ENCODE data around the gene C1orf53. TPM values are rescaled to one million over a fixed set of nuclear protein-coding genes. Genes with fewer than 3 reads are reported as not detected.

The C1orf53 gene
- total and polyA plus RNA-seq, 8 donors: 0.60 to 6.7 (median 2.6) TPM

DNA sequence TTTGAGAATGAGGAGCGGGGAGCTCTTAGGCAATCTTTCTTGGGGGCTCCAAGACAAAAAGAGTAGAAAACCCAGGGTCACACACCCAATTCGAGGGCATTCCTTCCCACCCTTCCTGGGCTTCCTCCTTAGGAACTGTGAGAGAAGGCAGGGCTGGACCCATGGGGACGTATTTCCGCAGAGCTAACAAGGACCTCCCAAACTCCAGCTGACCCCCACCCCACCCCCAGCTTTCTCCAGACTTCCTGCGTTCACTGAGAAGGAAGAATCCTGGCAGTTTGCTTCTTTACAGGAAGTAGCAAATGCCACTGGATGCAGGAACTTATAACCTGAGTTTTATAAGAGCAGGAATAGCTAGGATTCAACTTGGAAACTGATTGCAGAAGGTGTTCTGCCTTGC, 12.1 kb downstream of the C1orf53 start:
- WGBS, 2 donors: 36 to 38% methylated on average over 5 of the region's 5 CpGs
- Histone ChIP-seq H3K36me3 (no peaks in the 10 kb centered on the region), H3K27me3 (peaks cover 6 to 81% (median 24%) of the 10 kb centered on the region in 4 donors), H3K27ac (no peak overlapping the region), H3K4me3 (no peak overlapping the region), H3K4me1 (peaks cover 0 to 29% (median 19%) of the 10 kb centered on the region in 3 donors), H3K9me3 (no peaks in the 10 kb centered on the region)
- no peak for FAIRE-seq
- DNase-seq: no peak
- no peak for ATAC-seq
- TF ChIP-seq, protein P1, sequence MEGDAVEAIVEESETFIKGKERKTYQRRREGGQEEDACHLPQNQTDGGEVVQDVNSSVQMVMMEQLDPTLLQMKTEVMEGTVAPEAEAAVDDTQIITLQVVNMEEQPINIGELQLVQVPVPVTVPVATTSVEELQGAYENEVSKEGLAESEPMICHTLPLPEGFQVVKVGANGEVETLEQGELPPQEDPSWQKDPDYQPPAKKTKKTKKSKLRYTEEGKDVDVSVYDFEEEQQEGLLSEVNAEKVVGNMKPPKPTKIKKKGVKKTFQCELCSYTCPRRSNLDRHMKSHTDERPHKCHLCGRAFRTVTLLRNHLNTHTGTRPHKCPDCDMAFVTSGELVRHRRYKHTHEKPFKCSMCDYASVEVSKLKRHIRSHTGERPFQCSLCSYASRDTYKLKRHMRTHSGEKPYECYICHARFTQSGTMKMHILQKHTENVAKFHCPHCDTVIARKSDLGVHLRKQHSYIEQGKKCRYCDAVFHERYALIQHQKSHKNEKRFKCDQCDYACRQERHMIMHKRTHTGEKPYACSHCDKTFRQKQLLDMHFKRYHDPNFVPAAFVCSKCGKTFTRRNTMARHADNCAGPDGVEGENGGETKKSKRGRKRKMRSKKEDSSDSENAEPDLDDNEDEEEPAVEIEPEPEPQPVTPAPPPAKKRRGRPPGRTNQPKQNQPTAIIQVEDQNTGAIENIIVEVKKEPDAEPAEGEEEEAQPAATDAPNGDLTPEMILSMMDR (IDR thresholded peaks at IDR 0.05): no peak
- intact Hi-C loops (cut with DNase I): no loop called here

DNA sequence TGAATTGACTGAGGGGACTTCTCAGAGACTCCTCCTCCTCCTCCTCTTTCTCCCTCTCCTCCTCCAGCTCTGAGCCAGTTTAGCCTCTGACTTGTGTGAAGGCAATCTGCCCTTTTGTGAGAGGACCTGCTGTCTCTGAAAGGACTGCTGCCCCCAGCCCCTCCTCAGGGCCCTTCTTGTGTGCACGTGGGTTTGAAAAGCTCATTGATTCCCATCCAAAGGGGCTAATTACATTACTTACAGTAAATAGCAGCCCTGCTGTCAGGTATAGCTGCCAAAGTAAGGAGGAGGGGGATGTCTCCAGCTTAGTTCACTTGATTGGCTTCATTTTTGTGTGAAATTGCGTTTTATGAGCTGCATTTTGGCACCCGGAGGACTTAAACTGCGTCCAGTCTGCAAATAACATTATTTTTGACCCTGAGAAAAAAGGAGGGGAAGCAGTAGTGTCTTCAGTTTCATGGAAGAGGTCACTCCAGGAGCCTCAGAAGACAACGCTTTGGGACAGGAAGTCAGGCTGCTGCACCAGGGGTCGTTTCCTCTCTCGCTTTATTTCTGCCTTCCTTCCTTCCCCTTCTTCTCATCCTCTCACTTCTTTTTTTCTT, 12.9 kb downstream of the C1orf53 start:
- no peak for DNase-seq
- no peak for ATAC-seq
- FAIRE-seq: no peak
- intact Hi-C loops (cut with DNase I): no loop called here
- WGBS, 2 donors: 11 to 13% methylated on average over 7 of the region's 7 CpGs
- H3K4me3 ChIP-seq: peak overlapping the region in 2 of 4 donors; percentile 9 to 34
- H3K4me1 ChIP-seq: peaks cover 0 to 34% (median 19%) of the 10 kb centered on the region in 3 donors
- no peaks in the 10 kb centered on the region for H3K36me3 ChIP-seq
- H3K9me3 ChIP-seq: no peaks in the 10 kb centered on the region
- peaks cover 6 to 81% (median 26%) of the 10 kb centered on the region in 4 donors for H3K27me3 ChIP-seq
- TF ChIP-seq, protein P1 (IDR thresholded peaks at IDR 0.05): no peak
- no peak overlapping the region for H3K27ac ChIP-seq

DNA sequence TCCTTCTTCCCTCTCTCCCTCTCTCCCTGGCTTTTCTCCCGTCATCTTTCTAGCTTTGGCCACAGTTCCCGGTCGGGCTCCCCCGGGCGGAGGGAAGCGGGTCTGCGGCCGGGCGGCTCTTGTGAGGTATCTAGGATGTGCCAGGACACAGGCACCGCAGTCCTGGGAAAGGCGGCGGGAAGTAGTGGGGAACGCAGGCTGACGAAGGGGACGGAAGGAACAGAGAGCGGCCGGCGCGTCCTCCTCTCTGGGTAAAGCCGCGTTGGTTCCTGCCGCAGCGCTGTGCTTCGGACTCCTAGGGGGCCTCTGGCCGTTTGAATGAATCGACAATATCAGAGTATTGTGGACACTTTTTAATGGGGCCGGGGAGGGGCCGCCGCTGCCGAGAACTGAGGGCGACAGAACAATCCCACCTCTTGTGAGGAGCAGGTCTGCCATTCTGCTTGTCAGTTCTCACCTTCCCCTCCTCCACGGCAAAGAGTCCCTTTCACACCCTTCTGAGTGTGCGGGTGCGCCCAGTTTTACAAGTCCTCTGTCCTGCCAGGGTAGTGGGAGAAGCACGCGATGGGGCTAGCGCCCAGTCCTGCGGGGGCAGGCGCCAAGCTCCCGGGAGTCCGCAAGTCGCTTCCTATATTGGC, 13.6 kb downstream of the C1orf53 start:
- no peak for FAIRE-seq
- H3K27me3 ChIP-seq: peaks cover 6 to 79% (median 24%) of the 10 kb centered on the region in 4 donors
- peak; percentile 46 to 67 (median 50) for ATAC-seq
- H3K9me3 ChIP-seq: no peaks in the 10 kb centered on the region
- H3K4me3 ChIP-seq: peak overlapping the region in 2 of 4 donors; percentile 9 to 34
- H3K4me1 ChIP-seq: peaks cover 0 to 30% (median 19%) of the 10 kb centered on the region in 3 donors
- no peak overlapping the region for H3K27ac ChIP-seq
- intact Hi-C loops (cut with DNase I): no loop called here
- peak in 4 of 6 donors; percentile 53 to 83 (median 70) for DNase-seq
- no peaks in the 10 kb centered on the region for H3K36me3 ChIP-seq
- TF ChIP-seq, protein P1 (IDR thresholded peaks at IDR 0.05): peak in 3 of 4 donors; percentile 13 to 32 (median 28)
- WGBS, 2 donors: 3% methylated on average over 42 of the region's 42 CpGs

DNA sequence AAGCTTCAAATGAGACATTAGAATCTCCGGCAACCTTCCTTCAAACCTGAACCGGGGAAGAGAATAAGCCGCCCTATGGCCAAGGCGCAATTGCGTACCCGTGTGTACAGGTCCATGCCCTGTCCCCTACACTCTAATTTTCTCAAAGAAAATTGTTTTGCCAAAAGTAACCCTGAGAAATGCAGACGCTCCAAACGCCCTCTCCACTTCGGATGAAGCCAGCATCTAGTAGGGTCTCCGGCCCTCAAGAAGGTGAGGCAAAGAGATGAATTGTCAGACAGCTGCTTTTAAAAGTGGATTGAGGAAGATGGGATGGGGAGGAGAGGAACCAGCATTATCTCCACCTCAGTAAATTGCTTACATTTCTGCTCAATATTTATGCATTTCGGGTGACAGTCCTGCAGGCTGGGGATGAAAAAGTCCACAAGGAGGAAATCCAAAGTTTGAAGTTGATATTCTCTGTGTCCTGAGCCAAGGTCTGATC, 14.1 kb downstream of the C1orf53 start:
- Histone ChIP-seq H3K9me3 (no peaks in the 10 kb centered on the region), H3K36me3 (no peaks in the 10 kb centered on the region), H3K27ac (no peak overlapping the region), H3K4me3 (peak overlapping the region in 1 of 4 donors; percentile 34), H3K27me3 (peaks cover 6 to 74% (median 27%) of the 10 kb centered on the region in 4 donors), H3K4me1 (peaks cover 0 to 25% (median 18%) of the 10 kb centered on the region in 3 donors)
- intact Hi-C loops (cut with DNase I): no loop called here
- WGBS, 2 donors: 13% methylated on average over 11 of the region's 11 CpGs
- TF ChIP-seq, protein P1 (IDR thresholded peaks at IDR 0.05): no peak
- no peak for DNase-seq
- ATAC-seq: no peak
- FAIRE-seq: no peak

All from pancreas (tissue), 10 donors.